ENCODE data around the gene BAHCC1. TPM values are rescaled to one million over a fixed set of nuclear protein-coding genes. Genes with fewer than 3 reads are reported as not detected.

BAHCC1 gene
- total and polyA plus RNA-seq, 10 of the 15 experiments (the other 5 are each of a cell fraction or from before 2014, with no cell fraction given): 0.03 to 0.14 (median 0.11) TPM; not detected in 6

DNA sequence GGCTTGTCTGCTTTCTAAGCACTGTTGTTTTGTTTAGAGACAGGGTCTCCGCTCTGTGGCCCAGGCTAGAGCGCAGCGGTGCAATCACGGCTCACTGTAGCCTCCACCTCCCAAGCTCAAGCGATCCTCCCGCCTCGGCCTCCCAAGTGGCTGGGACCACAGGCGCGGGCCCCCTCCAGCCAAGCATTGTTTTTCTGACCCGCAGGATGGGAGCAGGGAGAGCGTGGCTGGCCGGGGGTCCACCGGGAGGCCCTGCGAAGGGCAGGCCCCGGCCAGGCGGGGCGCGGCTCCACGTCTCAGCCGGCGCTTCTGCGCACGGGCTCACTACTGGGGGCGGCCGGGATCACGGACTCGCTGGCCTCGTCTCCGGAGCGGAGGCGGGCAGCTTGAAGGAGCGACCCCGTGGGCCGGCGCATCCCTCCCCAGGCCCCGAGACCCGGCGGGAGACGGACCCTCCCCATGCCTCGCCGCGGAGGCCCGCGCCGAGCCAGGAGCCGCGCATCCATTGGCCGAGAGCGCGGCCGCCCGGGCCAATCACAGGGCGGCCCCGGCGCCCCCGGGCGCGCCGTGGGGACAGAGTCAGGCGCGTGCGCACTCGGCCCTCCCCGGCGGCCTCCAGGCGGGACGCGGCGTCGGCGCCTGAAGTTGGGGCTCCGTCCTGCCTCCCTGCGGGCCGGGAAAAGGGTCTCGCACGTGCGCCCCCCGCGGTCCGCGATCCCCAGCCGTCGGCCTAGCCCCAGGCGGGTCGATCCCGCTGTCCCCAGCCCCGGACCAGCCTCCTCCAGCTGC, 92.4 kb downstream of the BAHCC1 start:
- ATAC-seq (peak; percentile 22), FAIRE-seq (no peak), DNase-seq (ENCODE audit: low read depth, low spot score) (no peak)
- no peak overlapping the region; the same call in 1 of the 2 replicates for H3K4me3 ChIP-seq
- H3K36me3 ChIP-seq (ENCODE audit: control insufficient read depth in 2 of 2, insufficient read depth in 2 of 2, low read length in 1 of 2): no peaks in the 10 kb centered on the region
- no peak overlapping the region for H3K27ac ChIP-seq (ENCODE audit: control insufficient read depth, insufficient read depth)
- BruUV-seq (replicated peaks): no TSS peak
- ChIA-PET RAD21 (ENCODE audit: unreplicated experiment) (no interaction called here), SMC1A (ENCODE audit: uncharacterized antibody, unreplicated experiment) (no interaction called here), CTCF (no interaction called here), POLR2A (no interaction called here)
- no peak overlapping the region for H3K9ac ChIP-seq (ENCODE audit: control insufficient read depth, insufficient read depth, low read length)
- H3K27me3 ChIP-seq (replicated peaks in 1 of 2; ENCODE audit: control insufficient read depth in 2 of 2, insufficient read depth in 2 of 2, low read length in 1 of 2): peaks cover 9 to 10% of the 10 kb centered on the region in 2 experiments
- WGBS (ENCODE audit: insufficient coverage, insufficient replicate concordance, low lambda C conversion rate, missing lambda C conversion rate): 44% methylated on average over 73 of the region's 87 CpGs
- H3K9me3 ChIP-seq (replicated peaks; ENCODE audit: control insufficient read depth, insufficient read depth, low read length): no peaks in the 10 kb centered on the region
- no peaks in the 10 kb centered on the region for H3K79me2 ChIP-seq (ENCODE audit: control insufficient read depth, insufficient read depth, low read length)
- in situ Hi-C loops (cut with MboI): loop anchor here (25.0 kb wide), 1 partner anchor 350 kb away; no protein-coding TSS in a partner anchor
- H3K4me2 ChIP-seq (ENCODE audit: control insufficient read depth, insufficient read depth): peak overlapping the region; percentile 79; the same call in 1 of the 2 replicates
- TF ChIP-seq MEF2A (IDR thresholded peaks at IDR 0.05; ENCODE audit: insufficient read depth, low read depth, low read length) (no peak), IRF4 (IDR thresholded peaks at IDR 0.05; ENCODE audit: low read depth, low read length) (no peak), FOXM1 (IDR thresholded peaks at IDR 0.05; ENCODE audit: low read depth, low read length) (no peak), NFYA (IDR thresholded peaks at IDR 0.05; ENCODE audit: borderline replicate concordance, low read depth, low read length) (no peak), POLR2A (IDR thresholded peaks at IDR 0.05; ENCODE audit: low read depth, low read length) (peak; percentile 77), IKZF1 (conservative IDR thresholded peaks at IDR 0.05) (0 out of 2 replicates have a peak, but pooled peaks have one; percentile 13), ZNF217 (IDR thresholded peaks at IDR 0.05) (no peak), MTA2 (IDR thresholded peaks at IDR 0.05; ENCODE audit: low read depth) (no peak), NR2C2 (IDR thresholded peaks at IDR 0.05; ENCODE audit: borderline replicate concordance, control insufficient read depth, insufficient read length, low read depth) (no peak), BHLHE40 (IDR thresholded peaks at IDR 0.05; ENCODE audit: borderline replicate concordance in 1 of 2, low read depth in 2 of 2, low read length in 1 of 2) (peak in 1 of 2 experiments; percentile 47; a peak in 1 of 4 replicates), MXI1 (IDR thresholded peaks at IDR 0.05; ENCODE audit: low read depth, low read length) (no peak), NFYB (IDR thresholded peaks at IDR 0.05; ENCODE audit: insufficient read depth, low read depth, low read length) (peak; percentile 40; the same call in 1 of the 2 replicates), NFIC (IDR thresholded peaks at IDR 0.05; ENCODE audit: low read depth, low read length) (no peak), BACH1 (IDR thresholded peaks at IDR 0.05; ENCODE audit: borderline replicate concordance) (no peak), KDM1A (IDR thresholded peaks at IDR 0.05; ENCODE audit: borderline replicate concordance) (no peak)
- TF ChIP-seq, protein P1, sequence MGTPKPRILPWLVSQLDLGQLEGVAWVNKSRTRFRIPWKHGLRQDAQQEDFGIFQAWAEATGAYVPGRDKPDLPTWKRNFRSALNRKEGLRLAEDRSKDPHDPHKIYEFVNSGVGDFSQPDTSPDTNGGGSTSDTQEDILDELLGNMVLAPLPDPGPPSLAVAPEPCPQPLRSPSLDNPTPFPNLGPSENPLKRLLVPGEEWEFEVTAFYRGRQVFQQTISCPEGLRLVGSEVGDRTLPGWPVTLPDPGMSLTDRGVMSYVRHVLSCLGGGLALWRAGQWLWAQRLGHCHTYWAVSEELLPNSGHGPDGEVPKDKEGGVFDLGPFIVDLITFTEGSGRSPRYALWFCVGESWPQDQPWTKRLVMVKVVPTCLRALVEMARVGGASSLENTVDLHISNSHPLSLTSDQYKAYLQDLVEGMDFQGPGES (IDR thresholded peaks at IDR 0.05): no peak
- TF ChIP-seq, protein P2, sequence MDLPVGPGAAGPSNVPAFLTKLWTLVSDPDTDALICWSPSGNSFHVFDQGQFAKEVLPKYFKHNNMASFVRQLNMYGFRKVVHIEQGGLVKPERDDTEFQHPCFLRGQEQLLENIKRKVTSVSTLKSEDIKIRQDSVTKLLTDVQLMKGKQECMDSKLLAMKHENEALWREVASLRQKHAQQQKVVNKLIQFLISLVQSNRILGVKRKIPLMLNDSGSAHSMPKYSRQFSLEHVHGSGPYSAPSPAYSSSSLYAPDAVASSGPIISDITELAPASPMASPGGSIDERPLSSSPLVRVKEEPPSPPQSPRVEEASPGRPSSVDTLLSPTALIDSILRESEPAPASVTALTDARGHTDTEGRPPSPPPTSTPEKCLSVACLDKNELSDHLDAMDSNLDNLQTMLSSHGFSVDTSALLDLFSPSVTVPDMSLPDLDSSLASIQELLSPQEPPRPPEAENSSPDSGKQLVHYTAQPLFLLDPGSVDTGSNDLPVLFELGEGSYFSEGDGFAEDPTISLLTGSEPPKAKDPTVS (IDR thresholded peaks at IDR 0.05; ENCODE audit: low read depth, low read length): no peak
- intact Hi-C loops (cut with micrococcal nuclease; ENCODE audit: unreplicated experiment): no loop called here
- no peaks in the 10 kb centered on the region for H4K20me1 ChIP-seq (ENCODE audit: control insufficient read depth, insufficient read depth)
- peaks cover 12% of the 10 kb centered on the region for H3K4me1 ChIP-seq (ENCODE audit: control insufficient read depth, insufficient read depth, low read length)
- peak overlapping the region; percentile 77 for H2AFZ ChIP-seq (ENCODE audit: control insufficient read depth, low read depth, low read length)
